ENCODE results near the gene ZNF280B.

- TF ChIP-seq, protein P1, sequence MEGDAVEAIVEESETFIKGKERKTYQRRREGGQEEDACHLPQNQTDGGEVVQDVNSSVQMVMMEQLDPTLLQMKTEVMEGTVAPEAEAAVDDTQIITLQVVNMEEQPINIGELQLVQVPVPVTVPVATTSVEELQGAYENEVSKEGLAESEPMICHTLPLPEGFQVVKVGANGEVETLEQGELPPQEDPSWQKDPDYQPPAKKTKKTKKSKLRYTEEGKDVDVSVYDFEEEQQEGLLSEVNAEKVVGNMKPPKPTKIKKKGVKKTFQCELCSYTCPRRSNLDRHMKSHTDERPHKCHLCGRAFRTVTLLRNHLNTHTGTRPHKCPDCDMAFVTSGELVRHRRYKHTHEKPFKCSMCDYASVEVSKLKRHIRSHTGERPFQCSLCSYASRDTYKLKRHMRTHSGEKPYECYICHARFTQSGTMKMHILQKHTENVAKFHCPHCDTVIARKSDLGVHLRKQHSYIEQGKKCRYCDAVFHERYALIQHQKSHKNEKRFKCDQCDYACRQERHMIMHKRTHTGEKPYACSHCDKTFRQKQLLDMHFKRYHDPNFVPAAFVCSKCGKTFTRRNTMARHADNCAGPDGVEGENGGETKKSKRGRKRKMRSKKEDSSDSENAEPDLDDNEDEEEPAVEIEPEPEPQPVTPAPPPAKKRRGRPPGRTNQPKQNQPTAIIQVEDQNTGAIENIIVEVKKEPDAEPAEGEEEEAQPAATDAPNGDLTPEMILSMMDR (IDR thresholded peaks at IDR 0.05), result no peak
- TF ChIP-seq POLR2A (IDR thresholded peaks at IDR 0.05), result no peak
These were observed 27.6 kb downstream of the ZNF280B start for GRCh38 chr22:22480940-22481339.
